HG03135 (cell line): ENCODE results near the gene SRRT.
"Not testable (repeated sequence)": the region's sequence is repeated elsewhere in the genome, so short reads cannot be mapped to it uniquely, and the experiment has no call there.

Experiments
- ATAC-seq: cut with Tn5 transposase; IDR thresholded peaks from one replicate; pipeline ENCODE4 v1.9.1; 2021; ENCODE audit warnings: mild to moderate bottlenecking, moderate library complexity; ENCODE audit not compliant: unreplicated experiment

The SRRT gene

DNA sequence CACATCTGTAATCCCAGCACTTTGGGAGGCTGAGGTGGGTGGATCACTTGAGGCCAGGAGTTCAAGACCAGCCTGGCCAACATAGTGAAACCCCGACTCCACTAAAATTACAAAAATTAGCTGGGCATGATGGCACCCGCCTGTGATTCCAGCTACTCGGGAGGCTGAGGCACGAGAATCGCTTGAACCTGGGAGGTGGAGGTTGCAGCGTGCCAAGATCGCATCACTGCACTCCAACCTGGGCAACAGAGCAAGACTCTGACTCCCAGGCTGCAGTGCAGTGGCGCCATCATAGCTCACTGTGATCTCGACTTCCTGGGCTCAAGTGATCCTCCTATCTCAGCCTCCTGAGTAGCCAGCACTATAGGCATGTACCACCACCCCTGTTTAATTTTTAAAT lies 20.0 kb upstream of the SRRT start:
- ATAC-seq, result not testable (repeated sequence)

GRCh38 chr7:100855515-100855914 lies 19.4 kb upstream of the SRRT start:
- no peak for ATAC-seq

DNA sequence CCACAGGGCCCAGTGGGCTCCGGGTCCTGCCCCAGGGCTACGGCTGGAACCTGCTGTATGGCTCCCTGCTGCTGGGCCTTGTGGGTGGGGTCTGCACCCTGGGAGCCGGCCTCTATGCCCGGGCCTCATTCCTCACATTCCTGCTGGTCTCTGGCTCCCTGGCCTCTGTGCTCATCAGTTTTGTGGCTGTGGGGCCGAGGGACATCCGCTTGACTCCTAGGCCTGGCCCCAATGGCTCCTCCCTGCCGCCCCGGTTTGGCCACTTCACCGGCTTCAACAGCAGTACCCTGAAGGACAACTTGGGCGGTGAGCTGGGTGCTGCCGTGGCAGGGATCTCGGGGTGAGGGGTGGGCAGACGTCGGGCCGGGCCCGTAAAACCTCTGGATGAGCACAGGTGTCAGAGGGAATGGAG lies 18.0 kb upstream of the SRRT start:
- no peak for ATAC-seq

- no peak for ATAC-seq
Observed at GRCh38 chr7:100859856-100860255, 15.0 kb upstream of the SRRT start.

GRCh38 chr7:100860702-100861615 lies 13.9 kb upstream of the SRRT start:
- no peak for ATAC-seq

GRCh38 chr7:100861616-100861985 lies 13.3 kb upstream of the SRRT start:
- ATAC-seq, result no peak

DNA sequence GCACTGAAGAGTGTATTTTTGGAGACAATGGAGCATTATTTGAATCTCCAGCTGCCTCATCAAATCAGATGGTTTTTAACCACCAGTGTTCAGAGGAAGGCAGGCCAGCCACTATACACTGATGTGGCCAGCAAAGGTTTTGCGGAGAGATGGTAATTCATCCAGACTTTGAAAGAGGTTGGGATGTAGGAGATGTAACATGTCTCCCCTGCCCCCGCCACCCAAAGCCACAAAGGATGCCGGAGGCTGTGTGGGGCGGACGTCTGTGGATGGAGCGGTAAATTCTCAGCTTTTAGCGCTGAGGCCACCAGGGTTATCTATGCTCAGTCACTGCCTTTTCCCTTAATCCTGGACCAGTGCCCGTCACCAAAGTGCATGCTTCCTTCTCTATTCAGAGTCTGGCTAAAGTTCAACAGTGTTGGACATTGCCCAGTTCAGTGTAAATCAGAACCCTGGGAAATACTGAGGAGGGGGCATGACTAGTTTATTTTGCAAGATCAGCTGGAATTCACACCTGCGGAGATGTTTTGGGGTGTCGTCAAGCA lies 11.4 kb upstream of the SRRT start:
- no peak for ATAC-seq

DNA sequence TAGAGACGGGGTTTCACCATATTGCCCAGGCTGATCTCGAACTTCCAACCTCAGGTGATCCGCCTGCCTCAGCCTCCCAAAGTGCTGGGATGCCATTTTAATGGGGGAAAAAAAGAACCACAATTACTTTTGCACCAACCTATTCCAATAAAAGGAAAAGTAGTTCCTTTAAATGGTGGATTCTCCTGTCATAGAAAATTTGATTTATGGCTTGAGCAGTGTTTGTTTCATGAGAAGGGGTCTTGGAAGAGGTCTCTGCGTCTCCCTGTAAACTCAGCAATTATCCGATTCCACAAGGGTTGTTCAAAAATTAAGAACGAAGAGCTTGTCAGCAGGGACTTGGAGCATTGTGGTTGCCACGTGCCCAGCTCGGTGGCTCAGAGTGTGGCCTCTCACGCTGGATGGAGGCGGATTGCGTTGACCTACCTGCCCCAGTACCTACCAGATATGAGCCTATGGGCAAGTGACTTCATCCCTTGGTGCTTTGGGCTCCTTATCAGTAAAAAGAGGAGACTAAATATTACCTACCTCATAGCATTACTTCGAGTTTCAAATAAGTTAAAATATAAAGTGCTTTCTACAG lies 10.5 kb upstream of the SRRT start:
- ATAC-seq, result no peak

GRCh38 chr7:100865372-100865911 lies 9.5 kb upstream of the SRRT start:
- ATAC-seq, result no peak

DNA sequence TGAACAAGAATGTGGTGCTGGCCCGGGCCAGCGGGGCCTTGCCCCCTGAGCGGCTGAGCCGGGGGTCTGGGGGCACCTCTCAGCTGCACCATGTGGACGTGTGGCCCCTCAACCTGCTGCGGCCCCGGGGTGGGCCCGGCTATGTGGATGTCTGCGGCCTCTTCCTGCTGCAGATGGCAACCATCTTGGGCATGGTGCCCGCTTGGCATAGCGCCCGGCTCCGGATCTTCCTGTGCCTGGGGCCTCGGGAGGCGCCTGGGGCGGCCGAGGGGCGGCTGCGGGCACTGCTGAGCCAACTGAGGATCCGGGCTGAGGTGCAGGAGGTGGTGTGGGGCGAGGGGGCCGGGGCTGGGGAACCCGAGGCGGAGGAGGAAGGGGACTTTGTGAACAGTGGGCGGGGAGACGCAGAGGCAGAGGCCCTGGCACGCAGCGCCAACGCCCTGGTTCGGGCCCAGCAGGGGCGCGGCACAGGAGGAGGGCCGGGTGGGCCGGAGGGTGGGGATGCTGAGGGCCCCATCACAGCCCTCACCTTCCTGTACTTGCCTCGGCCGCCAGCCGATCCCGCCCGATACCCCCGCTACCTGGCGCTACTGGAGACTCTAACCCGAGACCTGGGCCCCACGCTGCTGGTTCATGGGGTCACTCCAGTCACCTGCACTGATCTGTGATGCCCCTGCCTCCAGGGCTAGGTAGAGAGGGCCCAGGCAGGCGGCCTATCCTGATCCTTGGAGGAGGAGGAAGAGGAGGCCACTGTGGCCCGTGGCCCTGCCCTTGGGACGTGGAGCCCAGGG lies 8.8 kb upstream of the SRRT start:
- ATAC-seq, result no peak

DNA sequence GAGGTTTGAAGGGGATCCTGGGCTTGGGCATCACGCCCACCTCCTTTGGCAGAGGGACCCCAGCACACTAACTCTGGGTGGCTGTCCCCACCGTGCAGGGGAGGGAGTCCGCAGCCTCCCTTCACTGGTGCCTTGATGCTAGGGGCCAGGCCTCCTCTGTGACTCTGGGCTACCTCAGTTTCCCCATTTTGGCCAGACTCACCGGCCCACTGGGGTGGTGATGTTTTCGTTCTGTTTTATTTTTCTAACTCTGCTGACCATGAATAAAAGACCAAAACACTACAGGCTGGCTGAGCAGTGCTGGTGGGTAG lies 8.2 kb upstream of the SRRT start:
- no peak for ATAC-seq

- ATAC-seq, result no peak
Observed at GRCh38 chr7:100867040-100867775, 7.7 kb upstream of the SRRT start, which contains the start of gene TRIP6. TSS of gene TRIP6 (plus strand) at chr7:100867387. CDS start at chr7:100867498, 111 bp downstream.

GRCh38 chr7:100867776-100868485 lies 7.0 kb upstream of the SRRT start:
- no peak for ATAC-seq

GRCh38 chr7:100873599-100874299 lies 1.2 kb upstream of the SRRT start:
- ATAC-seq, result no peak

- ATAC-seq, result no peak
Observed at GRCh38 chr7:100874300-100874576, 665 bp upstream of the SRRT start.

DNA sequence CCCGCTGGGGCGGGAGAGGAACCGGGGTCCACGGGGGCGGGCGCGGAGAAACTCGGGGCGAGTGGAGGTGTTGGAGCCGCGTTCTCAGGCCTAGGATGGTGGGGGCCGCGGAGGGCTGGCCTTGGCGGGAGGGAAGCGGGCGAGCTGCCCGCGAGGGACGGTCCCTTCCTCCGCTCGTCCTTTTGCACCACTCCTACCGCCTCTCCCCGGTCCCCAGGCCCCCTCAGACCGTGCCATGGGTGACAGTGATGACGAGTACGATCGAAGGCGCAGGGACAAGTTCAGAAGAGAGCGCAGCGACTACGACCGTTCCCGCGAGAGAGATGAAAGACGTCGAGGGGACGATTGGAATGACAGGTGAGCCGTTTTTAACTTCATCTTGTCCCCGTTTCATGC lies 451 bp downstream of the SRRT start:
- peak; percentile 28 for ATAC-seq

DNA sequence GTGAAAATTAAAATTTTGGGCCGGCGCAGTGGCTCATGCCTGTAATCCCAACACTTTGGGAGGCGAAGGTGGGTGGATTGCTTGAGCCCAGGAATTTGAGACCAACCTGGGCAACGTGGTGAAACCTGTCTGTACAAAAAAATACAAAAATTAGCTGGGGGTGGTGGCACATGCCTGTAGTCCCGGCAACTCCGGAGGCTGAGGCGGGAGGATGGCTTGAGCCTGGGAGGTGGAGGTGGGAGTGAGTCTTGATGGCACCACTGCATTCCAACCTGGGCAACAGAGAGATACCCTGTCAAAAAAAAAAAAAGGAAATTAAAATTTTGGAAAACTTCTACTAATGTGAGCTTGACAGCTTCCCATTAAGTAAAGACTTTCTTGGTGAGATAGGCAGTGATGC lies 3.1 kb downstream of the SRRT start:
- no peak for ATAC-seq

GRCh38 chr7:100878685-100879084 lies 3.8 kb downstream of the SRRT start:
- no peak for ATAC-seq

GRCh38 chr7:100879685-100880261 lies 4.9 kb downstream of the SRRT start:
- no peak for ATAC-seq
